ENCODE measurements around the gene DLGAP1. TPM values are rescaled to one million over a fixed set of nuclear protein-coding genes. Genes with fewer than 3 reads are reported as not detected.

The DLGAP1 gene
- total and polyA plus RNA-seq, 7 donors: 0.13 to 2.6 (median 1.3) TPM; not detected in 1

- Histone ChIP-seq H3K4me3 (no peak overlapping the region), H3K9me3 (no peaks in the 10 kb centered on the region), H3K27me3 (peaks cover 0 to 7% (median 0%) of the 10 kb centered on the region in 3 donors), H3K27ac (no peak overlapping the region), H3K4me1 (no peaks in the 10 kb centered on the region), H3K36me3 (no peaks in the 10 kb centered on the region)
- WGBS, 2 donors: 51 to 59% methylated on average over 5 of the region's 5 CpGs
- intact Hi-C loops (cut with DNase I): no loop called here
- no peak for TF ChIP-seq POLR2A (IDR thresholded peaks at IDR 0.05)
- TF ChIP-seq EP300 (IDR thresholded peaks at IDR 0.05): no peak
- no peak for TF ChIP-seq CTCF (IDR thresholded peaks at IDR 0.05)
- no peak for TF ChIP-seq POLR2AphosphoS5 (IDR thresholded peaks at IDR 0.05)
- no peak for DNase-seq
Measured at GRCh38 chr18:4438938-4439337, 16.2 kb downstream of the DLGAP1 start.

- no peak for DNase-seq
- 90 to 94% methylated on average over 1 of the region's 1 CpG for WGBS, 2 donors
- intact Hi-C loops (cut with DNase I): no loop called here
- no peak overlapping the region for H3K27ac ChIP-seq
- no peaks in the 10 kb centered on the region for H3K9me3 ChIP-seq
- H3K36me3 ChIP-seq: no peaks in the 10 kb centered on the region
- H3K4me3 ChIP-seq: no peak overlapping the region
- peaks cover 0 to 7% (median 0%) of the 10 kb centered on the region in 3 donors for H3K27me3 ChIP-seq
- TF ChIP-seq CTCF (IDR thresholded peaks at IDR 0.05) (no peak), EP300 (IDR thresholded peaks at IDR 0.05) (no peak)
- no peaks in the 10 kb centered on the region for H3K4me1 ChIP-seq
Measured at GRCh38 chr18:4433717-4434116, 21.4 kb downstream of the DLGAP1 start.

- Histone ChIP-seq H3K27me3 (peaks cover 0 to 7% (median 0%) of the 10 kb centered on the region in 3 donors), H3K36me3 (no peaks in the 10 kb centered on the region), H3K9me3 (no peaks in the 10 kb centered on the region), H3K4me3 (no peak overlapping the region), H3K27ac (no peak overlapping the region), H3K4me1 (no peaks in the 10 kb centered on the region)
- no peak for TF ChIP-seq EP300 (IDR thresholded peaks at IDR 0.05)
- no peak for TF ChIP-seq POLR2A (IDR thresholded peaks at IDR 0.05)
- no peak for TF ChIP-seq POLR2AphosphoS5 (IDR thresholded peaks at IDR 0.05)
- no peak for TF ChIP-seq CTCF (IDR thresholded peaks at IDR 0.05)
- DNase-seq: no peak
- WGBS, 2 donors: 56 to 76% methylated on average over 5 of the region's 5 CpGs
- intact Hi-C loops (cut with DNase I): no loop called here
Measured at GRCh38 chr18:4430836-4431235, 24.3 kb downstream of the DLGAP1 start.

- DNase-seq: no peak
- intact Hi-C loops (cut with DNase I): no loop called here
- no peaks in the 10 kb centered on the region for H3K36me3 ChIP-seq
- H3K4me1 ChIP-seq: no peaks in the 10 kb centered on the region
- no peaks in the 10 kb centered on the region for H3K9me3 ChIP-seq
- no peak overlapping the region for H3K4me3 ChIP-seq
- H3K27me3 ChIP-seq: no peaks in the 10 kb centered on the region
- TF ChIP-seq POLR2A (IDR thresholded peaks at IDR 0.05): no peak
- TF ChIP-seq EP300 (IDR thresholded peaks at IDR 0.05): no peak
- no peak for TF ChIP-seq CTCF (IDR thresholded peaks at IDR 0.05)
- no peak for TF ChIP-seq POLR2AphosphoS5 (IDR thresholded peaks at IDR 0.05)
- H3K27ac ChIP-seq: no peak overlapping the region
- 65 to 77% methylated on average over 4 of the region's 4 CpGs for WGBS, 2 donors
Measured at GRCh38 chr18:4417714-4418113, 37.4 kb downstream of the DLGAP1 start.

- Histone ChIP-seq H3K4me1 (peaks cover 0 to 7% (median 3%) of the 10 kb centered on the region in 4 donors), H3K9me3 (no peaks in the 10 kb centered on the region), H3K4me3 (no peak overlapping the region), H3K27me3 (no peaks in the 10 kb centered on the region), H3K27ac (no peak overlapping the region), H3K36me3 (no peaks in the 10 kb centered on the region)
- intact Hi-C loops (cut with DNase I): no loop called here
- DNase-seq: no peak
- 86 to 91% methylated on average over 1 of the region's 1 CpG for WGBS, 2 donors
- TF ChIP-seq CTCF (IDR thresholded peaks at IDR 0.05): no peak
- TF ChIP-seq EP300 (IDR thresholded peaks at IDR 0.05): no peak
- no peak for TF ChIP-seq POLR2AphosphoS5 (IDR thresholded peaks at IDR 0.05)
- TF ChIP-seq POLR2A (IDR thresholded peaks at IDR 0.05): no peak
Measured at GRCh38 chr18:4416976-4417375, 38.1 kb downstream of the DLGAP1 start.
